ENCODE data around the gene RGS16. TPM values are rescaled to one million over a fixed set of nuclear protein-coding genes. Genes with fewer than 3 reads are reported as not detected.

The RGS16 gene
- total and polyA plus RNA-seq, 8 donors, result 3.5 to 11.0 (median 6.3) TPM

DNA sequence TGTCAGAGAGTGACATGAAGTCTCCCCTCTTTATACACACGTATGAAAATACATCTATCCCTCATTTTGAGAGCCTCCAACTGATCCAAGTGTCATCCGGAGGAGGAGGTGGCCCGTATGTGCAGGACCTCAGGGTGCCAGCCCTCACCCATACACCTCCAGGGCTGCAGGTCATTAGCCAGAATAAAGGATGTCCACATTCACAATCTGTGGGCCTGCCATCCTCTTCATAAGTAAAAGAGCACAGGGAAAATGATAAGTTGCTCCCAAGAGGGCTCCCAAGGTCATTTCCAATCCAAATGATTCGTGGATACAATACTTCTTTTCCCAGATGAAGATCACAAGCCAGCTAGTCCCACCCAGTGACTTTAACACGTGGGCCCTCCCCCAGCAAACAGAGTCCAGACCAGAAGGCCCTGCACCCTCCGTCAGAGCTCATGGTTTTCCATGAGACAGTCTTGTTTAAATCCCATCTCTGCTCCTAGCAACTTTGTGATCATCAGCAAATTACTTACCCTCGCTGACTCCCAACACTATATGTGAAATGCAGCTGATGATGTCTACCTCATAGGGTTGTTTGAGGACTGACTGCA lies 43.7 kb downstream of the RGS16 start:
- Histone ChIP-seq H3K4me3 (no peak overlapping the region), H3K36me3 (no peaks in the 10 kb centered on the region), H3K4me1 (no peaks in the 10 kb centered on the region), H3K27ac (no peak overlapping the region), H3K27me3 (no peaks in the 10 kb centered on the region), H3K9me3 (no peaks in the 10 kb centered on the region)
- DNase-seq, result no peak
- TF ChIP-seq, protein P1, sequence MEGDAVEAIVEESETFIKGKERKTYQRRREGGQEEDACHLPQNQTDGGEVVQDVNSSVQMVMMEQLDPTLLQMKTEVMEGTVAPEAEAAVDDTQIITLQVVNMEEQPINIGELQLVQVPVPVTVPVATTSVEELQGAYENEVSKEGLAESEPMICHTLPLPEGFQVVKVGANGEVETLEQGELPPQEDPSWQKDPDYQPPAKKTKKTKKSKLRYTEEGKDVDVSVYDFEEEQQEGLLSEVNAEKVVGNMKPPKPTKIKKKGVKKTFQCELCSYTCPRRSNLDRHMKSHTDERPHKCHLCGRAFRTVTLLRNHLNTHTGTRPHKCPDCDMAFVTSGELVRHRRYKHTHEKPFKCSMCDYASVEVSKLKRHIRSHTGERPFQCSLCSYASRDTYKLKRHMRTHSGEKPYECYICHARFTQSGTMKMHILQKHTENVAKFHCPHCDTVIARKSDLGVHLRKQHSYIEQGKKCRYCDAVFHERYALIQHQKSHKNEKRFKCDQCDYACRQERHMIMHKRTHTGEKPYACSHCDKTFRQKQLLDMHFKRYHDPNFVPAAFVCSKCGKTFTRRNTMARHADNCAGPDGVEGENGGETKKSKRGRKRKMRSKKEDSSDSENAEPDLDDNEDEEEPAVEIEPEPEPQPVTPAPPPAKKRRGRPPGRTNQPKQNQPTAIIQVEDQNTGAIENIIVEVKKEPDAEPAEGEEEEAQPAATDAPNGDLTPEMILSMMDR (IDR thresholded peaks at IDR 0.05), result no peak
- intact Hi-C loops (cut with DNase I), result no loop called here
- ATAC-seq, result no peak

DNA sequence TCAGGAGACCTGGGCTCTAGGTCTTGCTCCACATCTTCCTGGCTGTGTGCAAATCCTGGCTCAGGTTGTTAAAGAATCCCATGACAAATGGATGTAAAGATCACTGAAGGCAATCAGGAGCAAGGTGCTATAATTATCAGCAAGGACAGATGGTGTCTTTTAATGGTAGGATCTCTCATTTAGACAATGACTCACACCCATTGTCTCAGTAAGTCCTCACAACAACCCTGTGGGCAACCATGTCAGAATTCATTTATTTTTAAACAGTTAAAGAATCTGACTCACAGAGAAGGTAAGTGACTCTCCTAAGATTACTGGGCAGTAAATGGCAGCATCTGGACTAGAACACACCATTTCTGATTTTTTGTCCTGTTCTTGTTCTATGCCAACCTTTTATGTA lies 47.9 kb downstream of the RGS16 start:
- intact Hi-C loops (cut with DNase I), result no loop called here
- TF ChIP-seq, protein P1 (IDR thresholded peaks at IDR 0.05), result no peak
- DNase-seq (no peak), ATAC-seq (no peak)
- no peaks in the 10 kb centered on the region for H3K36me3 ChIP-seq
- no peaks in the 10 kb centered on the region for H3K27me3 ChIP-seq
- H3K4me1 ChIP-seq, result no peaks in the 10 kb centered on the region
- no peak overlapping the region for H3K27ac ChIP-seq
- peaks cover 0 to 6% of the 10 kb centered on the region in 2 donors for H3K9me3 ChIP-seq
- no peak overlapping the region for H3K4me3 ChIP-seq

DNA sequence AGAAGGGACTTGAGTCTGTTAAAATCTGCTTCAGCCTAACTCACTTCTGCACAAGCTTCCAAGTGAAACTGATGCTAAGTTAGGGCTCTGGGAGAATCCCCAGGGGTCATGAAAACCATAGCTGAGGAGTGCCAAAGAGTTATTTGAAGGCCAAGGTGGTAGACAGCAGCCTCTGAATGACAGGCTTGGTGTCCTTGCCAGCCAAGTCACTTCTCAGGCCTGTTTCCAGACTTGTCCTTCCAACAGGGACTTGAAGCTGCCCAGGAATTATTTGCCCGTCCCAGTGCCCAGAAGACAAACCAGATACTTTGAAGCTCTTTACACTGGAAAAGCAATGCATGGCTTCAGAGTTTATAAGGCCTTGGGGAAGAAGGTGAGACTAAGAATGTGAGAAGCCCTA lies 48.7 kb downstream of the RGS16 start:
- intact Hi-C loops (cut with DNase I), result no loop called here
- Histone ChIP-seq H3K4me1 (no peaks in the 10 kb centered on the region), H3K4me3 (no peak overlapping the region), H3K36me3 (no peaks in the 10 kb centered on the region), H3K27me3 (no peaks in the 10 kb centered on the region), H3K9me3 (peaks cover 0 to 6% of the 10 kb centered on the region in 2 donors), H3K27ac (no peak overlapping the region)
- ATAC-seq (no peak), DNase-seq (no peak)
- TF ChIP-seq, protein P1 (IDR thresholded peaks at IDR 0.05), result no peak

DNA sequence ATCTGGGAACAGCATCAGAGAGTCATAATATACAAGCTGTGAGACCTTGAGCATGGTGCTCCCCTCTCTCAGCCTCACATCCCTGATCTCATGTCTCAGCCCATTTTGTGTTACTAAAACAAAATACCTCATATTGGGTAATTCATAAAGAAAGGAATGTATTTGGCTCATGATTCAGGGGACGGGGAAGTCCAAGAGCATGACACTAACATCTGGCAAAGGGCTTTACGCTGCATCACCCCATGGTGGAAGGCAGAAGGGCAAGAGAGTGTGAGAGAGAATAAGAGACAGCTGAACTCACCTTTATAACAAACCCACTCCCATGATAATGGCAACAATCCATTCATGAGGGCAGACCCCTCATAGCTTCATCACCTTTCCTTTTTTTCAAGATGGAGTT lies 51.7 kb downstream of the RGS16 start:
- no peaks in the 10 kb centered on the region for H3K4me1 ChIP-seq
- H3K9me3 ChIP-seq, result peaks cover 0 to 6% of the 10 kb centered on the region in 2 donors
- DNase-seq (no peak), ATAC-seq (no peak)
- H3K36me3 ChIP-seq, result no peaks in the 10 kb centered on the region
- TF ChIP-seq, protein P1 (IDR thresholded peaks at IDR 0.05), result no peak
- no peaks in the 10 kb centered on the region for H3K27me3 ChIP-seq
- intact Hi-C loops (cut with DNase I), result no loop called here
- H3K4me3 ChIP-seq, result no peak overlapping the region
- no peak overlapping the region for H3K27ac ChIP-seq

DNA sequence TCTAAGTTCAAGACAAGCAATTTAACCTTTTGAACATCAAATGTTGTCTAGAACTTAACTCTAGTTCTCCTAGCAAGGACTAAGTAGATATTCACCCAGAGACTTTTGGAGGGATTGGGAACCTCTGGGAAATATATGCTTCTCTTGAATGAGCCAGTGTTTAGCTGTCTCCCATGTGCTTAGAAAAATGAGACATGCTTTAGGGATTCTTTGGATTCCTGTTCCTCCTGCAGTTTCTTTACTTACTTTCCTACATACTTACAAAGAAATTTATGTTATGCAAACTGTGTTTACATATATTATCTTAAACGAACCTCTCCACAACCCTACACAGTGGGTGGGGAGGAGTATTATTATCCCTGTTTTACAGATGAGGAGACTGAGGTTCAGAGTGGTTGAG lies 54.4 kb downstream of the RGS16 start:
- no peaks in the 10 kb centered on the region for H3K27me3 ChIP-seq
- DNase-seq, result no peak
- intact Hi-C loops (cut with DNase I), result no loop called here
- no peak overlapping the region for H3K27ac ChIP-seq
- ATAC-seq, result no peak
- peaks cover 0 to 6% of the 10 kb centered on the region in 2 donors for H3K9me3 ChIP-seq
- H3K36me3 ChIP-seq, result no peaks in the 10 kb centered on the region
- TF ChIP-seq, protein P1 (IDR thresholded peaks at IDR 0.05), result no peak
- no peaks in the 10 kb centered on the region for H3K4me1 ChIP-seq
- no peak overlapping the region for H3K4me3 ChIP-seq
